ENCODE measurements around the gene ZNF232. TPM values are rescaled to one million over a fixed set of nuclear protein-coding genes. Genes with fewer than 3 reads are reported as not detected.
"Not testable (repeated sequence)": the region's sequence is repeated elsewhere in the genome, so short reads cannot be mapped to it uniquely, and the experiment has no call there.

Gene ZNF232
- total and polyA plus RNA-seq, 9 donors, result 7.8 to 15.3 (median 11.1) TPM

DNA sequence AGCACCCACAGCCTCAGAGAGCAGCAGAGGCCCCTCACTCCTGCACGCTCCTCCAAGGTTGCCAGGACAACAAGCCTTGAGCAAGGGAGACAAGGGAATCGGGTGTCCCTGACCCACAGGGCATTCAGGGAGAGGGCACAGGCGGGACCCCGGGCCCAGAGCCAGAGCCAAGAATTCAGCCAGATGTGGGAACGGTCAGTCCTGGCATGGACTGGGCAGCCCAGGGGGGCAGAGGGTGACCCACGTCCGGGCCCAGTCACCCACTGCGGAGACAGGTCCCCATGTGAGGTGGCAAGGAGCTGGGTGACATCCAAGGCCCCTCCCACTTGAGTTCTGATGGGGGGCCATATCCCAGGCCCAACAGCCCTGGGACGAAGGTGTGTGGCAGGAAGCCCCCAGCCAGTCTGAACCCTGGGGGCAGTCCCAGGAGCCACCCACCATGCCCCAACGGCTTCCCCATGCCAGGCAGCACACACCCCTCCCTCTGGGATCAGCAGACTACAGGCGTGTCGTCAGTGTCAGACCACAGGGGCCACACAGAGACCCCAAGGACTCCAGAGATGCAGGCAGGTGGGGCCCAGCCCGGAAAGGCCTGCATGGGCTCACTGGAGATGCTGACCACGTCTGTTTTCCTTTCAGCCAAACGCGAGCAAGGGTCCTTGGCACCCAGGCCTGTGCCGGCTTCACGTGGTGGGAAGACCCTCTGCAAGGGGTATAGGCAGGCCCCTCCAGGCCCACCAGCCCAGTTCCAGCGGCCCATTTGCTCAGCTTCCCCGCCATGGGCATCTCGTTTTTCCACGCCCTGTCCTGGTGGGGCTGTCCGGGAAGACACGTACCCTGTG, 27.2 kb upstream of the ZNF232 start:
- H3K27me3 ChIP-seq, result no peaks in the 10 kb centered on the region
- no peak for DNase-seq
- intact Hi-C loops (cut with DNase I), result no loop called here
- H3K4me3 ChIP-seq, result no peak overlapping the region
- TF ChIP-seq, protein P1, sequence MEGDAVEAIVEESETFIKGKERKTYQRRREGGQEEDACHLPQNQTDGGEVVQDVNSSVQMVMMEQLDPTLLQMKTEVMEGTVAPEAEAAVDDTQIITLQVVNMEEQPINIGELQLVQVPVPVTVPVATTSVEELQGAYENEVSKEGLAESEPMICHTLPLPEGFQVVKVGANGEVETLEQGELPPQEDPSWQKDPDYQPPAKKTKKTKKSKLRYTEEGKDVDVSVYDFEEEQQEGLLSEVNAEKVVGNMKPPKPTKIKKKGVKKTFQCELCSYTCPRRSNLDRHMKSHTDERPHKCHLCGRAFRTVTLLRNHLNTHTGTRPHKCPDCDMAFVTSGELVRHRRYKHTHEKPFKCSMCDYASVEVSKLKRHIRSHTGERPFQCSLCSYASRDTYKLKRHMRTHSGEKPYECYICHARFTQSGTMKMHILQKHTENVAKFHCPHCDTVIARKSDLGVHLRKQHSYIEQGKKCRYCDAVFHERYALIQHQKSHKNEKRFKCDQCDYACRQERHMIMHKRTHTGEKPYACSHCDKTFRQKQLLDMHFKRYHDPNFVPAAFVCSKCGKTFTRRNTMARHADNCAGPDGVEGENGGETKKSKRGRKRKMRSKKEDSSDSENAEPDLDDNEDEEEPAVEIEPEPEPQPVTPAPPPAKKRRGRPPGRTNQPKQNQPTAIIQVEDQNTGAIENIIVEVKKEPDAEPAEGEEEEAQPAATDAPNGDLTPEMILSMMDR (IDR thresholded peaks at IDR 0.05), result no peak
- TF ChIP-seq POLR2A (IDR thresholded peaks at IDR 0.05) (no peak), EP300 (IDR thresholded peaks at IDR 0.05) (no peak)
- H3K9me3 ChIP-seq, result no peaks in the 10 kb centered on the region
- H3K27ac ChIP-seq, result no peak overlapping the region
- H3K36me3 ChIP-seq, result no peaks in the 10 kb centered on the region
- WGBS, 3 donors, result 76 to 81% (median 76%) methylated on average over 24 of the region's 24 CpGs
- H3K4me1 ChIP-seq (ENCODE audit: insufficient read depth), result no peaks in the 10 kb centered on the region

DNA sequence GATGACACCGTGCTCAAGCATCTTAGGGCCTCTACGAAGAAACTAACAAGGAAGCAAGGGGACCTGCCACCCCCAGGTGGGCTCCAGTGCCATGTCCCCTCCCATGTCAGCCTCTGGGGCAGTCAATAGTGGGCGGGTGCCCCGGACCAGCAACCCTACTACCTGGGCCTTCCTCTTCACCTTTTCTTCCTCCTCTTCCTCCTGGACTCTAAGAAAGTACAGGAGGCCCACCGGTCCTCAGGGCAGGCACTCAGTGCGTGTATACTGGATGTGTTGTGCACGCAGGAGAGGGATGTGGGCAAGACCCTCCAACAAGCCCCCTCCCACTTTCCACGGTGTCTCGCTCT, 26.5 kb upstream of the ZNF232 start:
- H3K27ac ChIP-seq; H3K9me3 ChIP-seq; DNase-seq; H3K4me1 ChIP-seq (ENCODE audit: insufficient read depth); H3K27me3 ChIP-seq; intact Hi-C loops (cut with DNase I); H3K4me3 ChIP-seq; H3K36me3 ChIP-seq: not testable (repeated sequence)
- WGBS, 3 donors, result 86 to 89% (median 88%) methylated on average over 9 of the region's 9 CpGs

DNA sequence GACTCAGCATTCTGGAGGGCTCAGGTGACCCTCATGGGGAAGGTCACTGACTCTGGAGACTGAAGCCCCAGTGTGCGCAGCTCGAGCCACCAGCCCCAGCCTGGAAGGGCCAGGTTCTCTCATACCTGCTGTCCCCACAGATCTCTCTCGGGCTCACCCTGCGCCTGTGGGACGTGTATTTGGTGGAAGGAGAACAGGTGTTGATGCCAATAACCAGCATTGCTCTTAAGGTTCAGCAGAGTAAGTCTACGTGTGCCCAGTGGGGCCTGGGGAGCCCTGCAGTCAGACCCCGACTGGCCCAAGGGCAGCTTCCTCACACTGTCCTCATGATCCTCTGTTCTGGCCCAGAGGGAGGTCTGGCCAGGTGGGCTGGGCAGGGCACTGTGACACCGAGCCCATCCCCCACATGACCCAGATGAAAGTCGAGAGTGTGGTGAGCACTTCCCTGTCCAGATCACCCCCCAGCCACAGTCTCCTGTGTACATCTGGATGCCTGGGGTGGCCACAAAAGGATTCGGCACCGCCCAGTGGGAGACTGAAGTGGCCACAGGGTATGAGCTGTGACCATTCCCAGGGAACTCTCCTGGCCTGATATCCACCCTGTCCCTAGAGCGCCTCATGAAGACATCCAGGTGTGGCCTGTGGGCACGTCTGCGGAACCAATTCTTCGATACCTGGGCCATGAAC, 26.0 kb upstream of the ZNF232 start:
- H3K9me3 ChIP-seq; H3K36me3 ChIP-seq; intact Hi-C loops (cut with DNase I); H3K27me3 ChIP-seq; H3K4me1 ChIP-seq (ENCODE audit: insufficient read depth); H3K27ac ChIP-seq; DNase-seq; H3K4me3 ChIP-seq: not testable (repeated sequence)
- 91 to 98% (median 97%) methylated on average over 11 to 15 of the region's 15 CpGs for WGBS, 3 donors

DNA sequence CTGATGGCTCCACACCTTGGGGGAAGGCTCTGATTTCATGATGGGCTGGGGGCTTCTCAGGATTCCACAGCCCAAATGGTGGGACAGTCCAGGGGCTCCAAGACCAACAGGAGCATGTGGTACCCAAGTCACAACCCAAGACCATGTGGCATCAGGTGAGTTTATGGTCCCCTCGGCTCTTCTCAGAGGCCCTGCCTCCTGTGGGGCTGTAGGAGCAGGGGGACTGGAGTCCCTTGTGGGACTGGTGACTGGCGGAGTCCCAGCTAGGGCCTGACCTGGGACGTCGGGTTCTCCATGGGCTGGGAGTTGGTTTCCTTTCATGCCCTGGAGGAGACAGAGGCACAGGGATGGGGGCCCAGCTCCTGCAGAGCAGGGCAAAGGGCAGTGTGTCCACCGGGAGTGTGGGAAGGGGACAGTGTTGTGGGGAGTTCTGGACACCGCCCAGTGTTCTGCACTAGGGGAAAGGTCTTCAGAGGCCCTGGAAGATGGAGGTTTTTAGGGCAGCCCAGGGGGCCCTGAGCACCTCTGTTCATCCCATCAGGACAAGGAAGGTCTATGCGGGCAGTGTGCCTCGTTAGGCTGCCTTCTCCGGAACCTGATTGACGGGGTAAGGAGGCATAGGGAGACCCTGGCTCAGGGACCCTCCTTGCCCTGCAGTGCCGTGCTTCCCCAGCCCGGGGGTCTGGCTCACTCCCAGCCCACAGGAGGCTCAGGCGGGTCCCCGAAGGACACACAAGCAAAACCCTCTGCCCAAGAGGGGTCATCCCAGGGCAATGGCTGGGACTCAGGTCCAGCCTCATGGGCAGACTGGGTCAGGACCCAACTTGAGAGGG, 25.1 kb upstream of the ZNF232 start:
- H3K27me3 ChIP-seq; intact Hi-C loops (cut with DNase I); H3K4me1 ChIP-seq (ENCODE audit: insufficient read depth); H3K9me3 ChIP-seq; DNase-seq; H3K36me3 ChIP-seq; H3K4me3 ChIP-seq; H3K27ac ChIP-seq: not testable (repeated sequence)
- WGBS, 3 donors, result 84% methylated on average over 11 to 14 of the region's 14 CpGs

DNA sequence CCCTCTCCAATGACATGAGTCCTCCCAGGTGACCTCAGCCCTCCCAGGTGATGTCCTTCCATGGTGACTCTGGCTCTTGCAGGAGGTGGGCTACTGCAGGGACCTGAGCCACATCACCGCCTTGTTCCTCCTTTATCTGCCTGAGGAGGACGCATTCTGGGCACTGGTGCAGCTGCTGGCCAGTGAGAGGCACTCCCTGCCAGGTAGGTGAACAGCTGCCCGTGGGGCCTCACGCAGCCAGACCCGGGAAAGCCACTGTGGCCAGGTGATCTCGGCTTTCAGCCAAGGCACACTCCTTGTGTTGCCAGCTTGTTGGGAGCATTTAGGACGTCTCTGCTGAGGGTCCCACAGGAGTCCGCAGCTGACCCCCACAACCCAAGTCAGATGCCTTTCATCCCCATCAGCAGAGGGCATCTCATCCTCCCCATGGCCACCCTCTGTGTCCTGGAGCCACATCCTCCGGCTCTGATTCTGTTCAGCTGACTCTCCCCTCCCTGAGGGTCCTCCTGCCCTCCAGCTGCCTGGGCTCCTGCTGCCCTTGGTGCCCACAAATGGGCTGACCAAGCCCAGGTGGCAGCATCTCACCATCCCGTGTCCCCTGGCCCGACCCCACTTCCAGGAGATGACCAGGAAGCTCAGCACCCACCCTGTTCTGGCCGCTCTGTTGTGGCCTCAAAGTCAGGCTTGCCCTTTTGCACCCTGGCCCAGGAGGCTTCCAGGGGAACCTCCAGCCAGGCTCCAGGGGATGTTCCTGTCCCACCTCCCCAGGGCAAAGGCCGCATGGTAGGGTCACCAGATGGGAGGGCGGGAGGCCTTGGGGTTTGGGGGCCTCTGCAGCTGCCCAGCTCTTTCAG, 24.3 kb upstream of the ZNF232 start:
- Histone ChIP-seq H3K36me3 (no peaks in the 10 kb centered on the region), H3K9me3 (no peaks in the 10 kb centered on the region), H3K27ac (no peak overlapping the region), H3K27me3 (no peaks in the 10 kb centered on the region), H3K4me3 (no peak overlapping the region), H3K4me1 (ENCODE audit: insufficient read depth) (no peaks in the 10 kb centered on the region)
- WGBS, 3 donors, result 82 to 86% (median 83%) methylated on average over 14 of the region's 14 CpGs
- TF ChIP-seq EP300 (IDR thresholded peaks at IDR 0.05), result no peak
- no peak for TF ChIP-seq POLR2A (IDR thresholded peaks at IDR 0.05)
- TF ChIP-seq, protein P1 (IDR thresholded peaks at IDR 0.05), result no peak
- intact Hi-C loops (cut with DNase I), result no loop called here
- no peak for DNase-seq

DNA sequence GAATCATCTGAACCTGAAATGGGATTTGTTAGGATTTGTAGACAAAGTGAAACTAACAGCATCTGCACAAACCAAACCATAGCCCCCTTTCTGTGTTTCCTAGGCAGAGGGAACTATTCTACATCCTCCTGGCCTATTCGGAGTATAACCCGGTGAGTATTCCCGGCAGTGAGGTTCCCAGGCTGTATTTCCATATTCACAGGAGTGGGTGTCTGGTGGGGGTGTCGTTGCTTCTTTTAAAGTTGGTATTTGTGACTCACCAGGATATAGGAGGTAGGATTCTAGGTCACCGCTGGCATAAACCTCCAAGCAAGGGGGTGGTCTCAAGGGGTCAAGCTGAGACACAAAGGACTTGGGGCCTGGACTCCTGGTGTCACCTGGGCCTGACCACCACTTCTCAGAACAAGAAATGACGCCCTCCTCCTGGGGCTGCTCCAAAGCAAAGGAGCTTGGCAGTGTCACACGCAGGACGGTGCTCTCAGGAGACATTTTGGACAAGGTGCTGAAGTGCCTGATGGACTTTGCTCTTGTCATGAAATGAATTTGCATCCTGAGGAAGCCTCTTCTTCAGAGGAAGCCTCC, 23.5 kb upstream of the ZNF232 start:
- DNase-seq; H3K27ac ChIP-seq; H3K4me1 ChIP-seq (ENCODE audit: insufficient read depth); H3K27me3 ChIP-seq; intact Hi-C loops (cut with DNase I); H3K9me3 ChIP-seq; H3K36me3 ChIP-seq; H3K4me3 ChIP-seq: not testable (repeated sequence)
- WGBS, 3 donors, result 79 to 82% (median 80%) methylated on average over 8 of the region's 8 CpGs

DNA sequence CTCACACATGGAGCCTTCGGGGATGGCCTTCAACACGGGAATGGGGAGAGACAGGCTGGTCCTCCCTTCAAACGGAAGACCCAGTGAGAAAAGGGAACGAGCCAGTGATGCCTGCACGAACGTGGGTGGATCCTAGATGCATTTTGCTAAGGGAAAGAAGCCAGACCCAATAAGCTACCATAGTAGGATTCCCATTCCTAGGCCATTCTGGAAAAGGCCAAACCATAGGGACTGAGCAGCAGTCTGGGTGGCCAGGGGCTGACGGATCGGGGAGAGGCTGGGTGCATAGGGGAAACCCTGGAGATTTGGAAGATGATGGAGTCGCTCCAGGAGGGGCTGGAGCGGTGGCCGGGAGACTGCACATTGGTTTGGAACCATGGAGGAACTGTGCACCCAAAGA, 22.9 kb upstream of the ZNF232 start:
- H3K36me3 ChIP-seq; H3K27ac ChIP-seq; H3K9me3 ChIP-seq; H3K4me1 ChIP-seq (ENCODE audit: insufficient read depth); H3K4me3 ChIP-seq; DNase-seq; H3K27me3 ChIP-seq; intact Hi-C loops (cut with DNase I): not testable (repeated sequence)
- WGBS, 3 donors, result 77 to 86% (median 80%) methylated on average over 11 of the region's 11 CpGs

DNA sequence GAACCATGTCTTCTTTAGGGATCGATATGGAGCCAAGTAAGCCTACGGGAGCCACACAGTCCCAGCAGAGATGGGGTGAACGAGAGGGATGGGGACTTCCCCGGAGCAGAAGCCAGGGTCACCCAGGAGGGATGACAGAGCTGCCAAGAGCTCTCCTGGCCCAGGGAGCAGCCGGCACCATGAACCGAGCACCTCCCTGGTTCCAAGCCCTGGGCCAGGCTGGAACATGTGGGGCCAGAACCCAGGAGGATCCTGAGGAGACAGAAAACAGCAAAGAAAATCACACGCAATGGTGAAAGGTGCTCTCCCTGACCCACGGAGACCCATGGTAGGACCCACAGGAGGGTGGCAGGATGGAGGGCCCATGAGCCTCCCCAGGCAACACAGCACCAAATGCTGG, 22.3 kb upstream of the ZNF232 start:
- H3K36me3 ChIP-seq; H3K4me3 ChIP-seq; H3K27me3 ChIP-seq; H3K27ac ChIP-seq; DNase-seq; H3K9me3 ChIP-seq; intact Hi-C loops (cut with DNase I); H3K4me1 ChIP-seq (ENCODE audit: insufficient read depth): not testable (repeated sequence)
- 83 to 93% (median 83%) methylated on average over 8 of the region's 8 CpGs for WGBS, 3 donors

Measured in ovary (tissue), 9 donors.